Measurements from ENCODE around the gene KRT71.

KRT71 gene

DNA sequence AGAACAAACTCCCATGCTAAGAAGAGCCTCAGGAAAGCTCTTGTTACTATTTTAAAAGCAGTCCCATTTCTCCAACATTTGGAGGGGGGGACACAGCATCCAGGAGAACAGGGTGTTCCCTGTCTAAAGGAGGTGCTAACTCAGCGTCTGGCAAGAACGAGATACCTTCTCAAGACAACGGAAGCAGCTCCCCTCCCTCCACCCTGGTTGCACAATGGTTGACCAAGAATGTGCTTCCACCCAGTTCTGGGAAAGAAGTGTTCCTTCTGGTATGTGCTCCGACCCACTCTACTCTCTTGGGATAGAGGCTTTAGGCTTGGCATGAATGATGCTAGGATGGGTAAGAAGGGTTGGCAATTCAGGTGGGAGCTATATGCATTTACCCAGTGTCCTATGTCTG lies 58.4 kb downstream of the KRT71 start:
- no peak for DNase-seq

DNA sequence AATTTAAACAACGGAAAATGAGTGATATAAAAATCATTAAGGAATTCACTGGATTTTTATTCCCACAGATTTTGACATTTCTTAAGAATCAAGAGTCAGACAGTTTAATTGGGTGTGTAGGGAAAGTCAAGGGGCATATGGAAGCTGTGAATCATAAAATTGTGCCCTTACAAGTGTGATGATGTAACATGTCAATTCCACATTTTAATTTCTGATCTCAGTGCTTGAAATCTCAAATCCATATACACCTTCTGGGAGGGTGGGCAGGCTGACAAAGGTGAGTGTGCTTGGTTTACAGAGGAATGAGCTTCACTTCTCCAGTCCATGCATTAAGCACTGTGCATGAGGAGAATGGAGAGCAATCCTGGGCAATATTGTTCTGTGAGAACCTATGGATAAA lies 58.8 kb downstream of the KRT71 start:
- no peak for DNase-seq

All from NCI-H1048 (cell line).